Measurements from ENCODE around the gene CTNNA2.

The CTNNA2 gene

GRCh38 chr2:80499095-80499494 is 986.2 kb downstream of the CTNNA2 start:
- no peaks in the 10 kb centered on the region for H3K27me3 ChIP-seq (replicated peaks; ENCODE audit: control insufficient read depth, insufficient read depth, low read length)
- no peak overlapping the region for H3K9ac ChIP-seq (ENCODE audit: low read length)
- no peaks in the 10 kb centered on the region for H3K36me3 ChIP-seq (ENCODE audit: control insufficient read depth, insufficient read depth, low read length, severe bottlenecking)
- H3K4me1 ChIP-seq (ENCODE audit: control insufficient read depth, insufficient read depth, low read length): peaks cover 23% of the 10 kb centered on the region
- no peak overlapping the region for H3K4me3 ChIP-seq (ENCODE audit: low read length)
- DNase-seq (ENCODE audit: low read depth): peak; percentile 65
- H3K9me3 ChIP-seq (ENCODE audit: control insufficient read depth, low read length): no peaks in the 10 kb centered on the region

GRCh38 chr2:80501874-80502624 is 989.2 kb downstream of the CTNNA2 start:
- H3K9ac ChIP-seq (ENCODE audit: low read length): no peak overlapping the region
- no peak overlapping the region for H3K4me3 ChIP-seq (ENCODE audit: low read length)
- no peak for DNase-seq (ENCODE audit: low read depth)
- no peaks in the 10 kb centered on the region for H3K9me3 ChIP-seq (ENCODE audit: control insufficient read depth, low read length)
- H3K27me3 ChIP-seq (replicated peaks; ENCODE audit: control insufficient read depth, insufficient read depth, low read length): no peaks in the 10 kb centered on the region
- peaks cover 8% of the 10 kb centered on the region for H3K4me1 ChIP-seq (ENCODE audit: control insufficient read depth, insufficient read depth, low read length)
- H3K36me3 ChIP-seq (ENCODE audit: control insufficient read depth, insufficient read depth, low read length, severe bottlenecking): no peaks in the 10 kb centered on the region

GRCh38 chr2:80506563-80506962 is 993.7 kb downstream of the CTNNA2 start:
- no peaks in the 10 kb centered on the region for H3K36me3 ChIP-seq (ENCODE audit: control insufficient read depth, insufficient read depth, low read length, severe bottlenecking)
- H3K4me3 ChIP-seq (ENCODE audit: low read length): no peak overlapping the region
- no peak for DNase-seq (ENCODE audit: low read depth)

GRCh38 chr2:80510716-80511115 is 997.9 kb downstream of the CTNNA2 start:
- Histone ChIP-seq H3K9me3 (ENCODE audit: control insufficient read depth, low read length) (no peaks in the 10 kb centered on the region), H3K36me3 (ENCODE audit: control insufficient read depth, insufficient read depth, low read length, severe bottlenecking) (no peaks in the 10 kb centered on the region)
- DNase-seq (ENCODE audit: low read depth): no peak

More at GRCh38 chr2:80506563-80506962, 993.7 kb downstream of the CTNNA2 start:
- Histone ChIP-seq H3K9me3 (ENCODE audit: control insufficient read depth, low read length) (no peaks in the 10 kb centered on the region), H3K4me1 (ENCODE audit: control insufficient read depth, insufficient read depth, low read length) (no peaks in the 10 kb centered on the region), H3K9ac (ENCODE audit: low read length) (no peak overlapping the region), H3K27me3 (replicated peaks; ENCODE audit: control insufficient read depth, insufficient read depth, low read length) (no peaks in the 10 kb centered on the region)

GRCh38 chr2:80515964-80516363 is 1003.1 kb downstream of the CTNNA2 start:
- Histone ChIP-seq H3K27me3 (replicated peaks; ENCODE audit: control insufficient read depth, insufficient read depth, low read length) (peaks cover 5% of the 10 kb centered on the region), H3K9ac (ENCODE audit: low read length) (no peak overlapping the region), H3K36me3 (ENCODE audit: control insufficient read depth, insufficient read depth, low read length, severe bottlenecking) (no peaks in the 10 kb centered on the region), H3K4me3 (ENCODE audit: low read length) (no peak overlapping the region), H3K4me1 (ENCODE audit: control insufficient read depth, insufficient read depth, low read length) (no peaks in the 10 kb centered on the region), H3K9me3 (ENCODE audit: control insufficient read depth, low read length) (no peaks in the 10 kb centered on the region)
- DNase-seq (ENCODE audit: low read depth): no peak

More at GRCh38 chr2:80510716-80511115, 997.9 kb downstream of the CTNNA2 start:
- H3K4me1 ChIP-seq (ENCODE audit: control insufficient read depth, insufficient read depth, low read length): no peaks in the 10 kb centered on the region
- no peak overlapping the region for H3K9ac ChIP-seq (ENCODE audit: low read length)
- H3K4me3 ChIP-seq (ENCODE audit: low read length): no peak overlapping the region
- H3K27me3 ChIP-seq (replicated peaks; ENCODE audit: control insufficient read depth, insufficient read depth, low read length): peaks cover 5% of the 10 kb centered on the region

GRCh38 chr2:80517316-80517715 is 1004.5 kb downstream of the CTNNA2 start:
- H3K9ac ChIP-seq (ENCODE audit: low read length): no peak overlapping the region
- H3K4me3 ChIP-seq (ENCODE audit: low read length): no peak overlapping the region
- peaks cover 5% of the 10 kb centered on the region for H3K27me3 ChIP-seq (replicated peaks; ENCODE audit: control insufficient read depth, insufficient read depth, low read length)
- no peaks in the 10 kb centered on the region for H3K4me1 ChIP-seq (ENCODE audit: control insufficient read depth, insufficient read depth, low read length)
- no peaks in the 10 kb centered on the region for H3K9me3 ChIP-seq (ENCODE audit: control insufficient read depth, low read length)
- no peak for DNase-seq (ENCODE audit: low read depth)
- H3K36me3 ChIP-seq (ENCODE audit: control insufficient read depth, insufficient read depth, low read length, severe bottlenecking): no peaks in the 10 kb centered on the region

GRCh38 chr2:80519121-80519643 is 1006.3 kb downstream of the CTNNA2 start:
- Histone ChIP-seq H3K27me3 (replicated peaks; ENCODE audit: control insufficient read depth, insufficient read depth, low read length) (no peaks in the 10 kb centered on the region), H3K4me3 (ENCODE audit: low read length) (no peak overlapping the region), H3K9me3 (ENCODE audit: control insufficient read depth, low read length) (no peaks in the 10 kb centered on the region), H3K4me1 (ENCODE audit: control insufficient read depth, insufficient read depth, low read length) (no peaks in the 10 kb centered on the region), H3K36me3 (ENCODE audit: control insufficient read depth, insufficient read depth, low read length, severe bottlenecking) (no peaks in the 10 kb centered on the region), H3K9ac (ENCODE audit: low read length) (no peak overlapping the region)
- no peak for DNase-seq (ENCODE audit: low read depth)

GRCh38 chr2:80519699-80520291 is 1006.9 kb downstream of the CTNNA2 start:
- DNase-seq (ENCODE audit: low read depth): no peak

GRCh38 chr2:80525152-80525551 is 1012.3 kb downstream of the CTNNA2 start:
- Histone ChIP-seq H3K27me3 (replicated peaks; ENCODE audit: control insufficient read depth, insufficient read depth, low read length) (no peaks in the 10 kb centered on the region), H3K9me3 (ENCODE audit: control insufficient read depth, low read length) (no peaks in the 10 kb centered on the region), H3K9ac (ENCODE audit: low read length) (no peak overlapping the region), H3K36me3 (ENCODE audit: control insufficient read depth, insufficient read depth, low read length, severe bottlenecking) (no peaks in the 10 kb centered on the region), H3K4me1 (ENCODE audit: control insufficient read depth, insufficient read depth, low read length) (no peaks in the 10 kb centered on the region), H3K4me3 (ENCODE audit: low read length) (no peak overlapping the region)
- no peak for DNase-seq (ENCODE audit: low read depth)

More at GRCh38 chr2:80519699-80520291, 1006.9 kb downstream of the CTNNA2 start:
- no peaks in the 10 kb centered on the region for H3K36me3 ChIP-seq (ENCODE audit: control insufficient read depth, insufficient read depth, low read length, severe bottlenecking)
- no peak overlapping the region for H3K4me3 ChIP-seq (ENCODE audit: low read length)
- H3K9ac ChIP-seq (ENCODE audit: low read length): no peak overlapping the region
- no peaks in the 10 kb centered on the region for H3K27me3 ChIP-seq (replicated peaks; ENCODE audit: control insufficient read depth, insufficient read depth, low read length)
- H3K9me3 ChIP-seq (ENCODE audit: control insufficient read depth, low read length): no peaks in the 10 kb centered on the region
- no peaks in the 10 kb centered on the region for H3K4me1 ChIP-seq (ENCODE audit: control insufficient read depth, insufficient read depth, low read length)

GRCh38 chr2:80527119-80527518 is 1014.3 kb downstream of the CTNNA2 start:
- H3K36me3 ChIP-seq (ENCODE audit: control insufficient read depth, insufficient read depth, low read length, severe bottlenecking): no peaks in the 10 kb centered on the region
- no peaks in the 10 kb centered on the region for H3K9me3 ChIP-seq (ENCODE audit: control insufficient read depth, low read length)
- no peak for DNase-seq (ENCODE audit: low read depth)
- no peak overlapping the region for H3K9ac ChIP-seq (ENCODE audit: low read length)
- H3K4me1 ChIP-seq (ENCODE audit: control insufficient read depth, insufficient read depth, low read length): no peaks in the 10 kb centered on the region
- H3K27me3 ChIP-seq (replicated peaks; ENCODE audit: control insufficient read depth, insufficient read depth, low read length): no peaks in the 10 kb centered on the region
- no peak overlapping the region for H3K4me3 ChIP-seq (ENCODE audit: low read length)

- no peaks in the 10 kb centered on the region for H3K4me1 ChIP-seq (ENCODE audit: control insufficient read depth, insufficient read depth, low read length)
- H3K9ac ChIP-seq (ENCODE audit: low read length): no peak overlapping the region
- no peaks in the 10 kb centered on the region for H3K9me3 ChIP-seq (ENCODE audit: control insufficient read depth, low read length)
- peaks cover 4% of the 10 kb centered on the region for H3K27me3 ChIP-seq (replicated peaks; ENCODE audit: control insufficient read depth, insufficient read depth, low read length)
- no peak overlapping the region for H3K4me3 ChIP-seq (ENCODE audit: low read length)
- no peak for DNase-seq (ENCODE audit: low read depth)
- no peaks in the 10 kb centered on the region for H3K36me3 ChIP-seq (ENCODE audit: control insufficient read depth, insufficient read depth, low read length, severe bottlenecking)
Observed at GRCh38 chr2:80529466-80530165, 1016.8 kb downstream of the CTNNA2 start.

Data from adipocyte (in vitro differentiated cells).